Neuronal stem cell (in vitro differentiated cells): ENCODE data around the gene PLCL2.

Experiments used
- DNase-seq: peaks from one replicate; pipeline ENCODE4 v3.0.0-alpha.2; 2013; ENCODE audit warnings: low spot score
- H2AFZ ChIP-seq: one replicate; pipeline ENCODE4 v1.6.1; 2013; ENCODE audit warnings: mild to moderate bottlenecking, low read length, inconsistent platforms
- H2AK5ac ChIP-seq: 2 replicates; pipeline ENCODE4 v1.6.1; 2013; ENCODE audit warnings: low read depth, mild to moderate bottlenecking, inconsistent platforms, low read length, moderate library complexity, mixed read lengths
- H2BK120ac ChIP-seq: 2 replicates; pipeline ENCODE4 v1.6.1; 2013; ENCODE audit warnings: low read depth, mild to moderate bottlenecking, inconsistent platforms, low read length, moderate library complexity, mixed read lengths
- H2BK12ac ChIP-seq: one replicate; pipeline ENCODE4 v1.6.1; 2013; ENCODE audit warnings: low read length, inconsistent platforms
- H2BK15ac ChIP-seq: 2 replicates; pipeline ENCODE4 v1.6.1; 2013; ENCODE audit warnings: mild to moderate bottlenecking, low read length, inconsistent platforms, mixed read lengths
- H2BK5ac ChIP-seq: one replicate; pipeline ENCODE4 v1.6.1; 2013; ENCODE audit warnings: inconsistent platforms, mild to moderate bottlenecking, low read length, moderate library complexity
- H3K14ac ChIP-seq: one replicate; pipeline ENCODE4 v1.6.1; 2013; ENCODE audit warnings: low read length, inconsistent platforms
- H3K18ac ChIP-seq: 2 replicates; pipeline ENCODE4 v1.6.1; 2013; ENCODE audit warnings: low read length, inconsistent platforms
- H3K23ac ChIP-seq: 2 replicates; pipeline ENCODE4 v1.6.1; 2013; ENCODE audit warnings: low read depth, mild to moderate bottlenecking, mixed read lengths, low read length, inconsistent platforms; ENCODE audit not compliant: poor library complexity
- H3K27ac ChIP-seq: replicated peaks from 3 replicates; pipeline ENCODE4 v1.5.1; 2013; ENCODE audit warnings: low read length, inconsistent platforms
- H3K27me3 ChIP-seq, 3 experiments: 2 replicates each; pipeline ENCODE4 v1.6.1; 2013; ENCODE audit warnings: low read length in 3 of 3, mild to moderate bottlenecking in 2 of 3, inconsistent platforms in 1 of 3, low read depth in 1 of 3, mixed read lengths in 1 of 3, moderate library complexity in 1 of 3; ENCODE audit not compliant: control insufficient read depth in 3 of 3, insufficient read depth in 3 of 3
- H3K36me3 ChIP-seq, 2 donors: replicated peaks in 1 of 2; 2 replicates each; pipeline ENCODE4 v1.6.1; 2013; ENCODE audit warnings: low read length in 2 of 2; ENCODE audit not compliant: control insufficient read depth in 2 of 2, insufficient read depth in 2 of 2
- H3K4ac ChIP-seq: 2 replicates; pipeline ENCODE4 v1.6.1; 2013; ENCODE audit warnings: inconsistent platforms, mild to moderate bottlenecking, low read length, moderate library complexity
- H3K4me1 ChIP-seq, 2 donors: 1 replicate in 1 of 2; 2 replicates in 1 of 2; pipeline ENCODE4 v1.6.1; 2013; ENCODE audit warnings: low read length in 2 of 2, low read depth in 1 of 2; ENCODE audit not compliant: control insufficient read depth in 2 of 2, insufficient read depth in 1 of 2
- H3K4me2 ChIP-seq: one replicate; pipeline ENCODE4 v1.6.1; 2013; ENCODE audit warnings: mild to moderate bottlenecking, low read length, inconsistent platforms; ENCODE audit not compliant: insufficient read depth, poor library complexity, severe bottlenecking
- H3K4me3 ChIP-seq, 2 donors: 2 replicates each; pipeline ENCODE4 v1.5.1; 2013; ENCODE audit warnings: low read length in 2 of 2, mild to moderate bottlenecking in 2 of 2, inconsistent platforms in 1 of 2, moderate library complexity in 1 of 2
- H3K79me1 ChIP-seq: one replicate; pipeline ENCODE4 v1.6.1; 2013; ENCODE audit warnings: low read depth, mild to moderate bottlenecking, inconsistent platforms, low read length, moderate library complexity
- H3K9ac ChIP-seq: one replicate; pipeline ENCODE4 v1.6.1; 2013; ENCODE audit warnings: mild to moderate bottlenecking, low read depth, low read length, inconsistent platforms; ENCODE audit not compliant: poor library complexity
- H3K9me3 ChIP-seq, 2 donors: replicated peaks in 1 of 2; 2 replicates each; pipeline versions ENCODE3 to v1.6.1; 2013; ENCODE audit warnings: low read length in 2 of 2, mild to moderate bottlenecking in 2 of 2, inconsistent platforms in 1 of 2, low read depth in 1 of 2, mixed read lengths in 1 of 2, moderate library complexity in 1 of 2; ENCODE audit not compliant: control insufficient read depth in 2 of 2, insufficient read depth in 1 of 2
- H4K8ac ChIP-seq: one replicate; pipeline ENCODE4 v1.6.1; 2013; ENCODE audit warnings: low read depth, mild to moderate bottlenecking, inconsistent platforms, low read length, moderate library complexity
- H4K91ac ChIP-seq: one replicate; pipeline ENCODE4 v1.6.1; 2013; ENCODE audit warnings: low read length, low read depth, mild to moderate bottlenecking, inconsistent platforms; ENCODE audit not compliant: poor library complexity
- WGBS, 2 donors: extraction: QIAGEN DNeasy Blood & Tissue Kit; methylation state at CpG; one replicate each; pipeline ENCODE4 v1.1.7; 2013; ENCODE audit warnings: missing lambda C conversion rate in 2 of 2, mixed read lengths in 1 of 2; ENCODE audit not compliant: insufficient read length in 2 of 2, insufficient replicate concordance in 1 of 2; ENCODE audit errors: extremely low coverage in 2 of 2; 5-methylcytosine and 5-hydroxymethylcytosine counted together

The PLCL2 gene

GRCh38 chr3:16842272-16843270 is 42.2 kb upstream of the PLCL2 start:
- H2AK5ac ChIP-seq = no peak overlapping the region
- peak overlapping the region; percentile 27 for H3K14ac ChIP-seq
- H3K4me3 ChIP-seq = no peak overlapping the region
- H3K79me1 ChIP-seq = no peaks in the 10 kb centered on the region
- no peak for DNase-seq
- H3K9ac ChIP-seq = peak overlapping the region; percentile 44
- no peak overlapping the region for H3K4ac ChIP-seq
- peaks cover 0 to 5% (median 0%) of the 10 kb centered on the region in 3 experiments for H3K27me3 ChIP-seq
- no peak overlapping the region for H4K8ac ChIP-seq
- H3K4me1 ChIP-seq = peaks cover 3 to 4% of the 10 kb centered on the region in 2 donors
- H2AFZ ChIP-seq = peak overlapping the region; percentile 14
- H3K4me2 ChIP-seq = no peak overlapping the region
- H3K9me3 ChIP-seq = no peaks in the 10 kb centered on the region
- no peak overlapping the region for H2BK15ac ChIP-seq
- H2BK12ac ChIP-seq = no peak overlapping the region
- no CpG with 5 or more reads among the region's 16 CpGs for WGBS, 2 donors
- peak overlapping the region; percentile 54 for H4K91ac ChIP-seq
- H2BK120ac ChIP-seq = no peak overlapping the region
- no peaks in the 10 kb centered on the region for H3K36me3 ChIP-seq
- no peak overlapping the region for H3K27ac ChIP-seq
- no peak overlapping the region for H3K23ac ChIP-seq
- no peak overlapping the region for H2BK5ac ChIP-seq
- H3K18ac ChIP-seq = peak overlapping the region; percentile 69

GRCh38 chr3:16844222-16844621 is 40.5 kb upstream of the PLCL2 start:
- Histone ChIP-seq H3K27ac (no peak overlapping the region), H3K18ac (no peak overlapping the region), H3K9me3 (no peaks in the 10 kb centered on the region), H2AK5ac (no peak overlapping the region), H3K27me3 (no peaks in the 10 kb centered on the region), H3K14ac (no peak overlapping the region), H3K4me2 (no peak overlapping the region), H3K4ac (no peak overlapping the region), H2BK15ac (no peak overlapping the region), H3K23ac (no peak overlapping the region), H2BK120ac (no peak overlapping the region), H2BK5ac (no peak overlapping the region), H3K36me3 (no peaks in the 10 kb centered on the region), H3K4me3 (no peak overlapping the region), H3K79me1 (no peaks in the 10 kb centered on the region), H4K91ac (no peak overlapping the region), H3K4me1 (peaks cover 3 to 4% of the 10 kb centered on the region in 2 donors), H2BK12ac (no peak overlapping the region), H3K9ac (no peak overlapping the region), H2AFZ (no peak overlapping the region), H4K8ac (no peak overlapping the region)
- DNase-seq = no peak
- no CpG with 5 or more reads among the region's 2 CpGs for WGBS, 2 donors

GRCh38 chr3:16844791-16845190 is 40.0 kb upstream of the PLCL2 start:
- Histone ChIP-seq H4K91ac (no peak overlapping the region), H3K4ac (no peak overlapping the region), H3K14ac (no peak overlapping the region), H2AK5ac (no peak overlapping the region), H3K27me3 (no peaks in the 10 kb centered on the region), H3K4me3 (no peak overlapping the region), H2BK120ac (no peak overlapping the region), H2BK15ac (no peak overlapping the region), H3K36me3 (no peaks in the 10 kb centered on the region), H3K79me1 (no peaks in the 10 kb centered on the region), H3K4me2 (no peak overlapping the region), H2AFZ (no peak overlapping the region), H2BK5ac (no peak overlapping the region), H3K27ac (no peak overlapping the region), H3K4me1 (peaks cover 4 to 7% of the 10 kb centered on the region in 2 donors), H2BK12ac (no peak overlapping the region), H3K23ac (no peak overlapping the region), H3K9me3 (no peaks in the 10 kb centered on the region), H3K9ac (no peak overlapping the region), H4K8ac (no peak overlapping the region), H3K18ac (no peak overlapping the region)
- no CpG with 5 or more reads among the region's 1 CpG for WGBS, 2 donors
- DNase-seq = no peak

GRCh38 chr3:16846373-16847080 is 38.2 kb upstream of the PLCL2 start:
- Histone ChIP-seq H2BK120ac (no peak overlapping the region), H3K27me3 (no peaks in the 10 kb centered on the region), H4K8ac (no peak overlapping the region), H2BK15ac (no peak overlapping the region), H3K9ac (no peak overlapping the region), H2BK12ac (no peak overlapping the region), H4K91ac (no peak overlapping the region), H3K18ac (no peak overlapping the region), H3K4ac (no peak overlapping the region), H3K23ac (no peak overlapping the region), H3K27ac (no peak overlapping the region), H3K9me3 (no peaks in the 10 kb centered on the region), H2BK5ac (no peak overlapping the region), H3K4me1 (peaks cover 4 to 8% of the 10 kb centered on the region in 2 donors), H3K36me3 (no peaks in the 10 kb centered on the region), H3K14ac (no peak overlapping the region), H3K79me1 (no peaks in the 10 kb centered on the region), H3K4me3 (no peak overlapping the region), H2AFZ (no peak overlapping the region), H2AK5ac (no peak overlapping the region), H3K4me2 (no peak overlapping the region)
- no CpG with 5 or more reads among the region's 5 CpGs for WGBS, 2 donors
- no peak for DNase-seq
